ENCODE results near the gene HDAC7.
"Not testable (repeated sequence)": the region's sequence is repeated elsewhere in the genome, so short reads cannot be mapped to it uniquely, and the experiment has no call there.

HDAC7 gene

DNA sequence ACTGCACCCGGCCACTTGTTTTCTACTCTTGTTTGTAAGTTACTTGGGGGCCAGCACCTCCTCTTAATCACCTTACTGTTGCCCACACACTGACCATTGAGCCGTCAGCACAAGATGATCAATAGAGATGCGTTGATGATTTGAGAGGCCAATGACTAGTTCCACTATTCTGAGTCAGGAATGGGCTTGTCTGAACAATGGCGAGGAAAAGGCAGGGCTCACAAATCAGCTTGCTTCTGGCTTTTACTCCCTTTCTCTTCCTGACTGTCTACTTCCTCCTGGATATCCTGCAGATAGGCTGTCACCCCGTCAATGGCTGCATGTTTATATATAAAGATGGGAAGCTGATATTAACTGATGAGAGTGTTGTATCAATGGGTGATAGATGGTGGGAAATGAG, 29.1 kb upstream of the HDAC7 start:
- DNase-seq (ENCODE audit: low read depth) = no peak

DNA sequence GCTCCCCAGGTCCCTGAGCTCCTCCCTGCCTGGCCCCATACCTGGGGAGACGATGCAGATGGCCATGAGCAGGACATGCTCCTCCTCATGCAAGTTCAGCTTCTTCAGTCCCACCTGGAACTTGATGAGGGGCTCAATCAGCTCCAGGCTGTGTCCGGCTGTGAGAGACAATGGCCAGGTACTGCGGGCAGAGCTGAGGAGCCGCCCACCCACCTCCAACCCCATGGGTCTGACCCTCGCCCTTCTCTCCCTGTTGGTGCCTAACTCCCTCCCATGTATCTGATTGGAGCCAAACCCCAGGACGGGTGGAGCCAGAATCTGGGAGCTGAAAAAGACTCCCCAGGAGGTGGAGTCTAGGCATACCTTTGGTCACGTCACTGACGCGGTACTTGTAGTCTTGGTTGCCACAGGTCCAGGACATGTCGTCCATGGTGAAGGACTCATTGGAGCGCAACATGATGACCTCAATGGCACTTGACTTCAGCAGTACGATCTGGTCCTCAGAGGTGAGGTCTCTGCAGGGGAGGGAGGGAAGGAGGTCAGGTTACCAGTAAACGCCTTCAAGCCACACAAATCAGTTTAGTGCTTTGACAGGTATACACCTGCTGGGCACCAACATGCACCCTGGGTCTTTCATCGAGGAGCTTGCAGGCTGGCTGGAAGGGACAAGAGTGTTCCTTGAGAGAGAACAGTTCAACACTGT, 26.7 kb upstream of the HDAC7 start:
- no peak for DNase-seq (ENCODE audit: low read depth)

DNA sequence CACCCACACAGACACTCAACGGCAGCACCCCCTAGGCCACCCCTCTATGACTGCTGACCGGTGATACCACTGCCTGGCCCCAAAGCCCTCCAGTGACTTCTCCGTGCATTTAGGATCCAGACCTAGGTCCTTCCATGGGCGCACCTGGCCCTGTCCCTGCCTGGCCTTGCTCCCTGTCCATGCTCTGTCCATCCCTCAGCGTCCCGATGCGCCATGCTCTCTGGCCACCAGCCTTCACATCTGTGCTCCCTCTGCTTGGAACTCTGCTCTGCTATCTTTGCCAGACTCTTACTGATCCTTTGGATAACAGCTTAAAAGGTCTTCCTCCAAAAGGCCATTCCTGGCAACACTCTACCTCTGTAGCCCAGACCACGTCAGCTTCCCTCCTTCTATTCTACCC, 25.4 kb upstream of the HDAC7 start:
- DNase-seq (ENCODE audit: low read depth) = no peak

DNA sequence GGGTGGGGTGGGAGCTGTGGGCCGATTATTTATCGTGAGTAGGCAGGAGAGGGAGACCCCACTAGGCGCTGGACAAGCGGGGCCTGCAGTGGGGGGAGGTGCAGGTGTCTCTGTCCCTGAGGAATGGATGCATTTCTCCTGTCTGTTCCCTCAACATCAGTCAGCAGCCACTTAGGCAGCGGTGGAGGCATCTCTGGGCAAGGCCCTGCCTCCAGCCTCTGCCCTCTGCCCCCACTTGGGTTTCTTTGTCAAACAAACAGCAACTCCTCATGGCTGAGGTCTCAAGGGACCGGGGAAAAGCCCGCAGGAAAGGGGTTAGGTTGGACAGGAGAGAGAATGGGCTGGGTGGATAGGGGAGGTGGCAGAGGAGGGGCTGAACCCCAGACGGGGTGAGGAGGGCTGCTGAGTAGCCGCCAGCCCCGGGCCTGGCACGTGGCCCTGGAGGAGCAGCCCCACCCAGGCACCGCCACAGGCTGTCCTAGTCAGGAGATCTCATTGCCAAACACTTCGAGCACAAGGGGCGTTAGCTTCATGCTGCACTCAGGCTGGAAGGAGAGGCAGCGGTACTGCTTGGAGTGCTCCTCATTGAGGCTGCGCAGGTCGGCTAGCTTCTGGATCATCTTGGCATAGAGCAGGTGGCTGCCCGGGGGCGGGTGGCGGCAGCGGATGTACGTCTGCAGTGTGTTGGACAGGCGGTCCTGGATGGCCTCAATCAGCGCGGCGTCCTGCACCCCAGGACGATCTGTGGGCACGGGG, 24.7 kb upstream of the HDAC7 start:
- no peak for DNase-seq (ENCODE audit: low read depth)

DNA sequence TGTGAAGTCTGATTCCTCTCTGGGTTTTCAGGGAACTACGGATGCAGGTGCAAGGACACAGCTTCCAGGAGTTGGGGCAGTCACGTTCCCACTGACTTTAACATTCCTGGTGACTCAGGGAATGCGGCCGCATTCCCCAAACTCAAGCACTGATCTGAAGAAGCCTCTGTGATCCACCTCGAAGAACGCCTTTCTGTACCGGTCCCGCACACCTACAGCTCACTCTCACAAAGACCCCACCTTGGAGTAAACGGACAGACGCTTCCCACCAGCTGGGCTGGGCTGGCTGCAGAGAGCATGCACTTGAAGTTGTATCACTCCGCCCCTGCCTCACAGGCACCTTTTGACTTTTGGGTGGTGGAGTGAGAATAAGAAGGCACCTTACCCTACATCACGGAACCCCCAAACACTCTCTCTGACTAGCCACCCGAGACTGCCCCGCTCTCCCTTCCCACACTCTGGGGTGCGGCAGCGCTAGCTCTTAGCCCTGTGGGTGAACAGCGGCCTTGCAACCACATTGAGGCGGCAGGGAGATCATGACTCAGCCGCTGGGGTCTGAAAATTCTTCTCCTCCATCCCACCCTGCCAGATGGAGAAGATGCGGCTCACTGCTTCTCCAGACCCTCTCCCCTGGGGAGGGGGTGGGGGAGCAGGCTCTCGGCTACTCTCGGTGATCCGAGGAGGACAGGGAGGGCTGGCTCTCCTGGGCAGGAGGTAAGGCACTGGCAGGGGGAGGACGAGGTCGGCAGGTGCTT, 23.7 kb upstream of the HDAC7 start:
- no peak for DNase-seq (ENCODE audit: low read depth)

DNA sequence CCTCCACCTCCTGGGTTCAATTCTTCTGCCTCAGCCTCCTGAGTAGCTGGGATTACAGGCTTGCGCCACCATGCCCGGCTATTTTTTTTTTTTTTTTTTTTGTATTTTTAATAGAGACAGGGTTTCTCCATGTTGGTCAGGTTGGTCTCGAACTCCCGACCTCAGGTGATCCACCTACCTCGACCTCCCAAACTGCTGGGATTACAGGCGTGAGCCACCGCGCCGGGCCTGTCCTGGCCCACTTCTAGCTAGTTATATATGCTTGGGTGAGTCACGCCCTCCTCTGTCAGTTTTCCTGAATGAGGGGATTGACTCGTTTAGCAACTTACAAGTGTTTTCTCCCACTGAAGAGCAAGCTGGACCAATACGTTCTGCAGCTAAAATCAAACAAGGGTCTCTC, 22.8 kb upstream of the HDAC7 start:
- DNase-seq (ENCODE audit: low read depth) = not testable (repeated sequence)

DNA sequence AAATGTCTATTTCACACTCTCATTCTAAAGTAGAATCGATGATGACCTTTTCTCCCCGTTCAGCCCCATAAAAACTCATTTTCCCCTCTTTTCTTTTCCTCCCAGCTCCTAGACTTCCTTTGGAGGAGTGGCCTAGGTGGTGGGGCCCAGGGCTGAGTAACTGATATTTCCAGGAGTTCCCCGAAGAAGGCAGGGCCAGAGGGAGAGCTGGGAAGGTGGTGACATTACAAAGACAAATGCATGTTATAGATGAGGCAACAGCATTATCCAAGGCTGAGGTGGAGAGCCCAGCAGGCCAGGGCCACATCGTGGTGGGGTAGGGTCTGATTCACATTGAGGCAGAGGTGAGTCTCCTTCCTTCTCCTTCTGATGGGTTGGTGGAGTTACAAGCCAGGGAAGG, 22.2 kb upstream of the HDAC7 start:
- no peak for DNase-seq (ENCODE audit: low read depth)

DNA sequence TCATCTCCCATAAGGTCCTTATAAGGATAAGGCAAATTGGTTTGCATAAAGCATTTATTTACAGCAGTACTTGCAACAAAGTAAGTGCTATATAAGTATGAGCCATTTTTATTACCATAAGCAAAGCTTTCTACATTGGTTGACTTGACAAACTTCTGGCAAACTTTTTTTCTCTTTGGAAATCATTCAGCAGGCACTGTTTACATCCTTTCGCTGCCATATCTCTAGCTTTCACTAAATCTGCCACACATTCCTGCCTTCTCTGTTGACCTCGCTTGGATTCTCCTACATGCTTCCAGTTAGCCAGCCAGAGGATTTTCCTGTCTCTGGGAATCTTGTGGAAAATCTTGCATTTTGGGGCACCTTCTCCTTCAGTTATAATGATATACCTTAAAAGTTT, 21.8 kb upstream of the HDAC7 start:
- no peak for DNase-seq (ENCODE audit: low read depth)

DNA sequence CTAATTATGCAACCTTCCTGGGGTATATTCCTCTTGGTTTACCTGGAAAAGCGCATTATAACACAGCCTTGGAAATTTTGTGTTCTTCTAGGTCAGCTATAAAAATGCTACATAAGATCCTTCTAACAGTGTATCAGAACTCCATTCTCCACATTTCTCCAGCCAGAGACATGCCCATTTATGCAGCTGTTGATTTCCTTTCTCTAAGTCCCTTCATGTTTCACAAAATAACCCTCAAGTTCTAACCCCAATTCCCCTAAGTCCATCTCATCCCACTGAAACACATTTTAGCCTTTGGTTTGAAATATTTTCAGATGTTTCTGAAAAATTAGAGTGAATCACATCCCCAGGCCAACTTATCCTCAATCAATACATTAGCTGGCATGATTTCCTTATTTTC, 20.9 kb upstream of the HDAC7 start:
- DNase-seq (ENCODE audit: low read depth) = no peak

DNA sequence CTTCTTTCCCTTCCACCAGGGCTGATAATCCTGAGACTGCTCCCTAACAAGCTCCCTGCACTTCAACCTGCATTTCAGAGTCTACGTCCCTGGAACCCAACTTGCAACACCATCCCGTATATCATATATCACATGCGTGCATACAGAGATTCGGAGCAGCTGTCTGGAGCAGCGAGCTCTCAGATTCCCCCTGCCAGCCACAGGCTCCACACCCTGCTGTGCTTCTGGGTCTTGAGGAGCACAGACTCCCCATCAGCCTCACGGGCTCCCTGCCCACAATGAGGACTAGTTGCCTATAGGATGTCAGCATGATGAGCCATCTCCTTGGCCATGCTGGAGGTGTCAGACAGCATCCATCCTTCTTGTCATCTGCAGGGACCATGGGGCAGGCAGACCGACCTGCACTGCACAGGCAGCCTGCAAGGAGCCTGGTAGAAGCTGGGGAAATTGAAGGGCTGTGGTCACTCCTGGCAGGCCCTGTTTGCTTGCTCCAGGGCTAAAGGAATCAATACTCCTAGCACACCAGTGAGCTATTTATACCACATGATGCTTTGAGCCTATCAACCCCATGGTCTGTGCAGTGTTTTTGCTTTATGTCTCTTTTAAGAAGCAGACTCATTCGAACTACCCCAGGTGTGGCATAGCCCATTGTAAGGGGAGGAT, 19.6 kb upstream of the HDAC7 start:
- DNase-seq (ENCODE audit: low read depth) = no peak

DNA sequence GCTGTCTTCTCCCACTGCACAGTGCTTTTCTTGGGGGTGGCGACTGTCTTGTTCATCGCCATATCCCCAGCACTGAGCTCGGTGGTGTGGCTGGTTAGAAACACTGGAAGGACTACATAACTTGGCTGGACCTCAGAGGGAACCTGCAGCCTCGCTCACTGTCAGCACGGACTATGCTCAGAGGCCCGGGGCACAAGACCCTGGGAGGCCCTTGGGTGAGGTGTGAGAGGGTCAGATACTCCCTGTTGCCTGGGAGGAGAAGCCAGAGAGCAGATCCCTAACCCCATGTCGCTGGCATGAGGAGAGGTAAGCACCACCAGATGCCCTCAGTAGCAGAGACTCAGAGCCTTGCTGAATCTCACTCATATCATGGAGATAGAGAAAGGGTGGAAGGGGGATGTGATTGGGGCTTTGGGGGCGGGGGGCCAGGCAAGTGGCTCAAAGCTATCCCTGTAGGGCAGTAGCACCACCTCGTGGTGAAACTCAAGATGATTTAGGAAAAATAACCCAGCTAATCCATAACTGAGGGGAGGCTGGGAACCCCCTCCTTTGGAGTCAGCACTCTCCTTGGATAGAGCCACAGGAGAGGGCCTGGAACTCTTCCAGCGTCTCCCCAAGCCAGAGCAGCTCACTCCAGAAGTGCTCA, 18.7 kb upstream of the HDAC7 start:
- DNase-seq (ENCODE audit: low read depth) = no peak

DNA sequence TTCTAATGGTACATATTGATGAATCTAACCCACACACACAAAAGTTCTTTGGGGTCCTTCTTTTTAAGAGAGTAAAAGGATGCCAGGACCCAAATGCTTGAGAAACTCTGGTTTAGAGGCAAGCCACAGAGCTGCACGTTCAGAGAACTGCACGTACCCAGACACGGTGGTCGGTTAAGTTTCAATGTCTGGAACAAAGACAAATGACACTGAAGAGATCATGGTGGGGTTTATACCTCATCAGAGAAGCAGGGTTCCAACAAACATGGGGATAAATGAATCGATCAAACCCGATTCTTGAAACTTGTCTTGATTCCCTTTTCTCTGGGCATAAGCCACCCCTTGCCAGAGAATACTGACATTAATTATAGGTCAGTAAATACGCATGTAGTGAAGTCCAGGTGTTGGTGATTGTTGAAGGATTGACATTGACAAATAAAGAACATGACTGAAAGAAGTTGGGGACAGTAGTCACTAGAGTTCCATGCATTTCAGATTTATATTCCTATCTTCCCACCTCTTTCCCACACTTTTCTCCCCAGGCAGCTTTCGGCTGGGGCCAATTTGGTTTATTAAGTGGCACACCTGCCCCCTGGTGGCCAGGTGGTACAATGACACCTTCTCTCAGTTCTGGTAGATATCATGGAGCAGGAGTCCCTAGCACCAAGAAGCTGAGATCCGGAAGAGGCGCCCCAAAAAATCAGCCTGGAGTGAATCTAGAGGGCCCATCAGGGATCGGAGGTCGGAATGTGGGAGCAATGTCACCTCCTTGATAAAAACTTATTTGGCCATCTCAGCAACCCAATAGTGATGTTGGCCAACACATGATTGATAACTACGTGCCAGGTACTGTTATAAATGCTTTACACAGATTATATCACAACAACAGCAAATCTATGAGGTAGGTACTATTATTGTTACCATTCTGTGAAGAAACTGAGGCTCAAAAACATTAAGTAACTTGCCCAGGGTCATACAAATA, 17.8 kb upstream of the HDAC7 start:
- DNase-seq (ENCODE audit: low read depth) = peak; percentile 48

DNA sequence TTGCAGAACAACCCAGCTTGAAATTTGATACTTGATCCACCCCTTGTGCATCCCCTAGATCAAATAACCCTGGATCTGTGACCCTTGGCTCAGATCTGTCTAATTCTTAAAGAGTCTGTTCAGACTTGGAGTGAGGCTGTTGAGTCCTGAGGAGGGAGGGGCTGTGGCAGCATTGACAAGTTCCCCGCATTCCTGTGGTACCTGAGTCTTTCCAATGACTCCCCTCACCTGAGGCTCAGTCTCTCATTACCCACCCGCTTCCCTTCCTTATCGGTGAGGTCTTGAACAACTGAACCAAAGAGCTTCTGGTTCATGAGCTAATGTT, 16.1 kb upstream of the HDAC7 start:
- DNase-seq (ENCODE audit: low read depth) = no peak

DNA sequence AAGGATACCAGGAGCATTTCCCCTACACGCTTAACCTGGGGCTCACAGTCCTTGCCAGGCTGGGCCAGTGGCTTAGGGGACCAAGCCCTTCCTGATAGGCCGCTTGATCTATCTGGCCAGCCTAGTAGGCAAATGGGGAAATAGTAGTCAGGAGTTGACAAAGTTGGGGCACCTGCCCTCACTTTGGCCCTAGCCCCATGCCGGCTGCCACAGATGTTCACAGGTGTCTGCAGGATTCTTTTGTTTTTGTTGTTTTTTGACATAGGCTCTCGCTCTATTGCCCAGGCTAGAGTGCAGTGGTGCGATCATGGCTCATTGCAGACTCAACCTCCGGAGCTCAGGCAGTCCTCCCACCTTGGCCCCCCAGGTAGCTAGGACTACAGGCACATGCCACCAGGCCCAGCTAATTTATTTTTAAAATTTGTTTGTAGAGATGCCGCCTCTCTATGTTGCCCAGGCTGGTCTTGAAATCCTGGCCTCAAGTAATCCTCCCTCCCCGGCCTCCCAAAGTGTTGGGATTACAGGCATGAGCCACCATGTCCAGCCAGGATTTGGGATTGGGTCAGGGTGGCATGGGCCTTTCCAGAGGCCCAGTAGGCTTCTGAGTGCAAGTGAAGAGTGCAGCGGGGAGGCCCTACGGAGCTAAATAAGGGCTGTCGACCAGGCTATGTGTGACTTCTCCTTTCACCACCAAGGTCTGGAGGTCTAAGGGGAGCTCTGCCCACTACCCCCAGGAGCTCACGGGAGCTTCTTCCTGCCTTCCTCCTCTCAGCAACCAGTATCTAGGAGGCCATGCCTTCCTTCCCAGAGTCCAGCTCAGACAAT, 15.5 kb upstream of the HDAC7 start:
- DNase-seq (ENCODE audit: low read depth) = no peak

DNA sequence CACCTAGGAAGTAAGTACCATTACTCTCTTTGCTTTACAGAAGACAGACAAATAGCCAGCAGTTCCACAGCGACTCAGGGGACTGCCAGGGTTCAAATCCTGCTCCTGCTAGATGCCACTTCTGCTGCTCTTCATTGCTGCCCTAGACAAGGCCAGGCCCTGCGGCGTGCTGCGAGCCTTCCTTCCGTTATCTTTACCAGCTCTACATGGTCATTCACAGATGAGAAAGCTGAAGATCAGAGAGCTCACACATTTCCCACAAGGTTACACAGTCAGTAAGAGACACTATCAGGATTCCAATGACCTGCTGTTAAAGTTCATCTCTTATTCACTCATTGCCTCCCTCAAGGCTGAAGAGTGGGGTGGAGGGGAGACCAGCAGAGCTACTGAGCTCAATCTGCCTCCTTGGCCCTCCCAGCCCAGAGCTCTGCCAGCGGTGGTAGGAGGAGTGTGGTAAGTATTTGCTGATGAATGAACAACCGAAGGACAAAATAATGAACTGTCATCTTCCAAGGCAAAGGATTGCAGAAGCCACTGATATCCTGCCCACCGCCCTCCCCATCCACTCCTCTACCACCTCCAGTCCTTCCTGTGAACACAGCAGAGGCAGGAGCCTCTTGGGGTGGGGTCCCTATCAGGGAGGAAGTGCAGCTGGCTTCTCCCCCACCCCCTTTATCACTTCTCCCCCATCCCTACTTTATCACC, 14.6 kb upstream of the HDAC7 start:
- DNase-seq (ENCODE audit: low read depth) = no peak

DNA sequence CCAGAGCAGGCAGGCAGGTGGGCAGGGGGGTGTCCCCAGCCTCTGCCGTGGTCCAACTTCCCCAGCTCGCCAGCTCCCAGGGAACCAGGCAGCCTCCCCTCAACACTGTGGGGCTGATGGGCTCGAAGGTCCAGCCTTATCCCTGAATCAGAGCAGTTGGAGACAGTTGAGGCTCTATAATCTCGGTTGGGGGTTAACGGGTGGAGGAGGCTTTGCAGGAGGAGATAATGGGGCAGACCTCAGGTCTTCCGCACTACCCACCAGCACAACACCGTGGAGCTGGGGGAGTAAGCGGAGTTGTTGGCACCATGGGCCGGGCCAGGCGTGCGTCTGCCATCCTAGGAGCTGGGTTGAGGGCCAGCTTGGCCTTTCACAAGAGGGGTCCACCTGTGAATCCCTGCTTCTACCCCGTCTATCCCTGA, 13.9 kb upstream of the HDAC7 start:
- no peak for DNase-seq (ENCODE audit: low read depth)

DNA sequence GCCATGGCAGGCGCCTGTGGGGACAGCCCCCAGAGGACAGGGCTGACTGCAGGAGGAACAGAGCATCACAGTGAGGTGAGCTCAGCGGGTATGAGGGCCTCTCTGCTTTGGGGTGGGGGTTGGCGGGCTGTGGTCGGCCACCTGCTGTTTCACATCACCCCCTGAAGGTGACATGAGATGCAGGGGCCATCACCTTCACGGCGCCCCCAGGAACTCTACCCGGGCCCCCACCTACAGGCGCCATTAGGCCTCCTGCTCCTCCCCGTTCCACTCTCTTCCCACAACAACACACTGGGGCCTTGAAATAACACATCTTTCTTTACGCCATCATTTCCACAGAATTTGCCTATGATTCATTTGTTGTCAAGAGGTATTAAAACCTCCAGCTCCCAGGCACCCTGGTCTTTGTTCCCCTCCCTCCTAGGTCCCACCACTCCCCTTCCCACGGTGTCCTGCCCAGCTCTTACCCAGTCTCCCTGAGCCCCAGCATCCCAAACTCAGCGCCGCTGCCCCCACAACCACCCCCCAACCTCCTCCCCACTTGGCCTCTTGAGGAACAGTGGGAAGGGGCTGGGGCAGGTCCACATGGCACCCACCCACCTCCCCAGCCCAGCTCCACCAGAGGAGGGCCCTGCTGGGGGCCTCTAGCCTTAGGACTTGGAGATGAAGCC, 12.7 kb upstream of the HDAC7 start:
- DNase-seq (ENCODE audit: low read depth) = no peak

DNA sequence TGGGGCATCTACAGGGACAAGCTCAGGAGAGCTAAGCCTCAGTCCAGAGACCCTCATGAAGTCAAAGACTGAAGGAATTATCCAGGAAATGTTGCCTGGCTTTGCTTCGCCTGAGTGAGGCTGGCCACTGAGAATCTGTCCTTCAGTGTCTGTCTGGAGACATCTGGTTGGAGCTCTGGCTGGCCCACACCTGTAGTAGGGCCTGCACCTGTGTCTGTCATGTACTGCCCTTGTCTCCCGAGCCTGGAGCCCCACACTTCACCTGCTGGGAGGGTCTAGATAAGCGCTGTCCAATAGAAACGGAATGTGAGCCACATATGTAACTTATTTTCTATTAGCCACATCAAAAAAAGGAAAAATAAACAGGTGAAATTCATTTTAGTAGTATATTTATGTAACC, 9.9 kb upstream of the HDAC7 start:
- no peak for DNase-seq (ENCODE audit: low read depth)

DNA sequence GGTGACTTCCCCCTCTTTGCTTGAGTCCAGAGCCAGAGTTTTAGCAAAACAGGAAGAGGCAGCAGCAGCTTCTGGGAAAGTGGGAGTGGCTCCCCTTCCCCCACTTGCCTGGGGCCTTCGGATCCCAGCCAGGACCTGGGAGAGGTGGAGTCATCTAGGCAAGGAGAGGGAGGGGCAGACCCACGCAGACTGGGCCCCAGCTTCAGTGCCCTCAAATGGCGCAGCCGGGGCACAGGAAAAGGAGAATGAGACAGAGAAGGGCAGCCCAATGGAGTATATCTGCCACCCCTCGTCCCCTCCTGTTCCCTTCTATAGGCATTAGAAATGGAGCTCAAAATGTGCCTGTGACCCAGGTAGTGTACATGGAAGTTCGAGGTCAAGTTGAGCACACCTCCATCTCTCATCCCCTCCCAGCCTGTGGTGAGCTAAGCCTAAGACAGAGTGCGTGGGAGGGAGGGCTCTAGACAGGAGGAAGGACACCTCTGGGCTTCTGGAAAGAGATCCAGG, 9.3 kb upstream of the HDAC7 start:
- DNase-seq (ENCODE audit: low read depth) = no peak

Measured in stromal cell of bone marrow (primary cell).